H1 (cell line): ENCODE measurements around the gene FOXJ2. TPM values are rescaled to one million over a fixed set of nuclear protein-coding genes. Genes with fewer than 3 reads are reported as not detected.

Experiments used
- CBX5 ChIP-seq: fragments of 300-800, 300-1000 bp; sonication (generic); IDR thresholded peaks from 2 replicates; pipeline ENCODE4 v1.7.1; 2016; ENCODE audit warnings: antibody characterized with exemption, low read length, low read depth
- CHD2 ChIP-seq: IDR thresholded peaks from 2 replicates; pipeline ENCODE4 v1.6.1; 2012; ENCODE audit warnings: low read length, improper control_type of control experiment
- EGR1 ChIP-seq: IDR thresholded peaks from 2 replicates; pipeline ENCODE4 v1.6.1; 2011; ENCODE audit warnings: low read depth, low read length, borderline replicate concordance
- EP300 ChIP-seq, 2 experiments: IDR thresholded peaks; 1 replicate in 1 of 2; 2 replicates in 1 of 2; pipeline ENCODE4 v1.6.1; 2011 to 2012; ENCODE audit warnings: low read depth in 2 of 2, low read length in 2 of 2, mild to moderate bottlenecking in 2 of 2, borderline replicate concordance in 1 of 2, inconsistent platforms in 1 of 2, moderate library complexity in 1 of 2
- PHF8 ChIP-seq: fragments of 200-600 bp; sonication (generic); conservative IDR thresholded peaks from 2 replicates; pipeline ENCODE4 v1.7.1; 2012; ENCODE audit warnings: low read depth, mild to moderate bottlenecking, inconsistent platforms, low read length, moderate library complexity
- YY1 ChIP-seq: IDR thresholded peaks from 2 replicates; pipeline ENCODE4 v1.6.1; 2011; ENCODE audit warnings: low read depth, mild to moderate bottlenecking, low read length
- polyA plus RNA-seq, 7 experiments: library from polyadenylated mRNA; depleted of rRNA in 3 of 7; stranded (reverse) in 5 of 7; unstranded in 2 of 7; fragments of >200 nt in 5 of 7; fragments of 200-250 nt in 2 of 7; gene quantifications; 1 replicate in 5 of 7; 2 replicates in 1 of 7; 4 replicates in 1 of 7; pipeline versions ENCODE4 v1.2.1 to v1.2.3, GENCODE V29; 2011 to 2013; ENCODE audit warnings: missing spikeins in 2 of 7, mixed read lengths in 2 of 7
- total RNA-seq: library from RNA; stranded (reverse); fragmentation: NEBNext Ultra II Directional; extraction: Animal tissue kit (Norgen Biotek cat#: 25700); gene quantifications from 2 replicates; pipeline ENCODE4 v1.2.1, GENCODE V29; 2021
- TF ChIP-seq, protein P1 (sequence below): fragments of 300-600 bp; sonication (generic); IDR thresholded peaks from 2 replicates; pipeline ENCODE4 v1.7.1; 2012; ENCODE audit warnings: low read length, moderate library complexity, mild to moderate bottlenecking, inconsistent platforms; ENCODE audit not compliant: insufficient replicate concordance
- TF ChIP-seq, protein P2 (sequence below): IDR thresholded peaks from 2 replicates; pipeline ENCODE4 v1.6.1; 2012; ENCODE audit warnings: inconsistent platforms
- TF ChIP-seq, protein P3 (sequence below): IDR thresholded peaks from 2 replicates; pipeline ENCODE4 v1.6.1; 2012; ENCODE audit warnings: low read length, inconsistent platforms

Gene FOXJ2
- total and polyA plus RNA-seq, 2 of the 8 experiments (the other 6 are each of a cell fraction or from before 2014, with no cell fraction given): 4.2 to 9.3 TPM

DNA sequence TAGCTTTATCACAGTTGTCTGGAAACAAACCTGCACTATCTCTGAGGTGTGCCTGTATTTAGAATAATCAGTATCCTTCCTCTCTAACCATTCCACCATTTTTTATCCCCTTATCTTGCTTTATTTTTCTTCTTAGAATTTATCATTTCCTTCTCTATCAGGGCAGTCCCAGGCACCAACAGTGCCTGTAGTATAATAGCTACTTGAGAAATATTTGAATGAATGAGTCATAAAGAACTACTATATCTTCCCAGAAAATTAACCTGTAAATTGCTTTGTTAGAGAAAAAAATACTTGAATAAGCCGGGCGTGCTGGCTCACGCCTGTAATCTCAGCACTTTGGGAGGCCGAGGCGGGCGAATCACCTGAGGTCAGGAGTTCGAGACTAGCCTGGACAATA, 21.2 kb upstream of the FOXJ2 start (continued):
- TF ChIP-seq, protein P1, sequence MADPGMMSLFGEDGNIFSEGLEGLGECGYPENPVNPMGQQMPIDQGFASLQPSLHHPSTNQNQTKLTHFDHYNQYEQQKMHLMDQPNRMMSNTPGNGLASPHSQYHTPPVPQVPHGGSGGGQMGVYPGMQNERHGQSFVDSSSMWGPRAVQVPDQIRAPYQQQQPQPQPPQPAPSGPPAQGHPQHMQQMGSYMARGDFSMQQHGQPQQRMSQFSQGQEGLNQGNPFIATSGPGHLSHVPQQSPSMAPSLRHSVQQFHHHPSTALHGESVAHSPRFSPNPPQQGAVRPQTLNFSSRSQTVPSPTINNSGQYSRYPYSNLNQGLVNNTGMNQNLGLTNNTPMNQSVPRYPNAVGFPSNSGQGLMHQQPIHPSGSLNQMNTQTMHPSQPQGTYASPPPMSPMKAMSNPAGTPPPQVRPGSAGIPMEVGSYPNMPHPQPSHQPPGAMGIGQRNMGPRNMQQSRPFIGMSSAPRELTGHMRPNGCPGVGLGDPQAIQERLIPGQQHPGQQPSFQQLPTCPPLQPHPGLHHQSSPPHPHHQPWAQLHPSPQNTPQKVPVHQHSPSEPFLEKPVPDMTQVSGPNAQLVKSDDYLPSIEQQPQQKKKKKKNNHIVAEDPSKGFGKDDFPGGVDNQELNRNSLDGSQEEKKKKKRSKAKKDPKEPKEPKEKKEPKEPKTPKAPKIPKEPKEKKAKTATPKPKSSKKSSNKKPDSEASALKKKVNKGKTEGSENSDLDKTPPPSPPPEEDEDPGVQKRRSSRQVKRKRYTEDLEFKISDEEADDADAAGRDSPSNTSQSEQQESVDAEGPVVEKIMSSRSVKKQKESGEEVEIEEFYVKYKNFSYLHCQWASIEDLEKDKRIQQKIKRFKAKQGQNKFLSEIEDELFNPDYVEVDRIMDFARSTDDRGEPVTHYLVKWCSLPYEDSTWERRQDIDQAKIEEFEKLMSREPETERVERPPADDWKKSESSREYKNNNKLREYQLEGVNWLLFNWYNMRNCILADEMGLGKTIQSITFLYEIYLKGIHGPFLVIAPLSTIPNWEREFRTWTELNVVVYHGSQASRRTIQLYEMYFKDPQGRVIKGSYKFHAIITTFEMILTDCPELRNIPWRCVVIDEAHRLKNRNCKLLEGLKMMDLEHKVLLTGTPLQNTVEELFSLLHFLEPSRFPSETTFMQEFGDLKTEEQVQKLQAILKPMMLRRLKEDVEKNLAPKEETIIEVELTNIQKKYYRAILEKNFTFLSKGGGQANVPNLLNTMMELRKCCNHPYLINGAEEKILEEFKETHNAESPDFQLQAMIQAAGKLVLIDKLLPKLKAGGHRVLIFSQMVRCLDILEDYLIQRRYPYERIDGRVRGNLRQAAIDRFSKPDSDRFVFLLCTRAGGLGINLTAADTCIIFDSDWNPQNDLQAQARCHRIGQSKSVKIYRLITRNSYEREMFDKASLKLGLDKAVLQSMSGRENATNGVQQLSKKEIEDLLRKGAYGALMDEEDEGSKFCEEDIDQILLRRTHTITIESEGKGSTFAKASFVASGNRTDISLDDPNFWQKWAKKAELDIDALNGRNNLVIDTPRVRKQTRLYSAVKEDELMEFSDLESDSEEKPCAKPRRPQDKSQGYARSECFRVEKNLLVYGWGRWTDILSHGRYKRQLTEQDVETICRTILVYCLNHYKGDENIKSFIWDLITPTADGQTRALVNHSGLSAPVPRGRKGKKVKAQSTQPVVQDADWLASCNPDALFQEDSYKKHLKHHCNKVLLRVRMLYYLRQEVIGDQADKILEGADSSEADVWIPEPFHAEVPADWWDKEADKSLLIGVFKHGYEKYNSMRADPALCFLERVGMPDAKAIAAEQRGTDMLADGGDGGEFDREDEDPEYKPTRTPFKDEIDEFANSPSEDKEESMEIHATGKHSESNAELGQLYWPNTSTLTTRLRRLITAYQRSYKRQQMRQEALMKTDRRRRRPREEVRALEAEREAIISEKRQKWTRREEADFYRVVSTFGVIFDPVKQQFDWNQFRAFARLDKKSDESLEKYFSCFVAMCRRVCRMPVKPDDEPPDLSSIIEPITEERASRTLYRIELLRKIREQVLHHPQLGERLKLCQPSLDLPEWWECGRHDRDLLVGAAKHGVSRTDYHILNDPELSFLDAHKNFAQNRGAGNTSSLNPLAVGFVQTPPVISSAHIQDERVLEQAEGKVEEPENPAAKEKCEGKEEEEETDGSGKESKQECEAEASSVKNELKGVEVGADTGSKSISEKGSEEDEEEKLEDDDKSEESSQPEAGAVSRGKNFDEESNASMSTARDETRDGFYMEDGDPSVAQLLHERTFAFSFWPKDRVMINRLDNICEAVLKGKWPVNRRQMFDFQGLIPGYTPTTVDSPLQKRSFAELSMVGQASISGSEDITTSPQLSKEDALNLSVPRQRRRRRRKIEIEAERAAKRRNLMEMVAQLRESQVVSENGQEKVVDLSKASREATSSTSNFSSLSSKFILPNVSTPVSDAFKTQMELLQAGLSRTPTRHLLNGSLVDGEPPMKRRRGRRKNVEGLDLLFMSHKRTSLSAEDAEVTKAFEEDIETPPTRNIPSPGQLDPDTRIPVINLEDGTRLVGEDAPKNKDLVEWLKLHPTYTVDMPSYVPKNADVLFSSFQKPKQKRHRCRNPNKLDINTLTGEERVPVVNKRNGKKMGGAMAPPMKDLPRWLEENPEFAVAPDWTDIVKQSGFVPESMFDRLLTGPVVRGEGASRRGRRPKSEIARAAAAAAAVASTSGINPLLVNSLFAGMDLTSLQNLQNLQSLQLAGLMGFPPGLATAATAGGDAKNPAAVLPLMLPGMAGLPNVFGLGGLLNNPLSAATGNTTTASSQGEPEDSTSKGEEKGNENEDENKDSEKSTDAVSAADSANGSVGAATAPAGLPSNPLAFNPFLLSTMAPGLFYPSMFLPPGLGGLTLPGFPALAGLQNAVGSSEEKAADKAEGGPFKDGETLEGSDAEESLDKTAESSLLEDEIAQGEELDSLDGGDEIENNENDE: no peak
- TF ChIP-seq CBX5 (no peak), YY1 (no peak), EP300 (IDR thresholded peaks at IDR 0.05; ENCODE audit: borderline replicate concordance in 1 of 2, low read depth in 2 of 2, low read length in 2 of 2) (no peak), PHF8 (no peak), CHD2 (no peak), EGR1 (no peak)
- TF ChIP-seq, protein P2, sequence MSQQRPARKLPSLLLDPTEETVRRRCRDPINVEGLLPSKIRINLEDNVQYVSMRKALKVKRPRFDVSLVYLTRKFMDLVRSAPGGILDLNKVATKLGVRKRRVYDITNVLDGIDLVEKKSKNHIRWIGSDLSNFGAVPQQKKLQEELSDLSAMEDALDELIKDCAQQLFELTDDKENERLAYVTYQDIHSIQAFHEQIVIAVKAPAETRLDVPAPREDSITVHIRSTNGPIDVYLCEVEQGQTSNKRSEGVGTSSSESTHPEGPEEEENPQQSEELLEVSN: no peak
- TF ChIP-seq, protein P3, sequence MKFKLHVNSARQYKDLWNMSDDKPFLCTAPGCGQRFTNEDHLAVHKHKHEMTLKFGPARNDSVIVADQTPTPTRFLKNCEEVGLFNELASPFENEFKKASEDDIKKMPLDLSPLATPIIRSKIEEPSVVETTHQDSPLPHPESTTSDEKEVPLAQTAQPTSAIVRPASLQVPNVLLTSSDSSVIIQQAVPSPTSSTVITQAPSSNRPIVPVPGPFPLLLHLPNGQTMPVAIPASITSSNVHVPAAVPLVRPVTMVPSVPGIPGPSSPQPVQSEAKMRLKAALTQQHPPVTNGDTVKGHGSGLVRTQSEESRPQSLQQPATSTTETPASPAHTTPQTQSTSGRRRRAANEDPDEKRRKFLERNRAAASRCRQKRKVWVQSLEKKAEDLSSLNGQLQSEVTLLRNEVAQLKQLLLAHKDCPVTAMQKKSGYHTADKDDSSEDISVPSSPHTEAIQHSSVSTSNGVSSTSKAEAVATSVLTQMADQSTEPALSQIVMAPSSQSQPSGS: no peak
